Endothelial cell of umbilical vein (primary cell): ENCODE measurements around the gene ADGRD1. TPM values are rescaled to one million over a fixed set of nuclear protein-coding genes. Genes with fewer than 3 reads are reported as not detected.

Source experiments
- BruUV-seq: library from RNA; stranded (reverse); fragments of 400-500 nt; replicated peaks from 2 replicates; lab custom pipeline; 2021; lab: Mats Ljungman, UMichigan
- CTCF ChIA-PET: fragments of 300-600, 350-600 bp; sonication (Branson Sonifier 250); formaldehyde crosslinking; loops from one replicate; lab custom pipeline; 2021; ENCODE audit warnings: antibody characterized with exemption, inconsistent platforms; lab: Charles Lee
- POLR2A ChIA-PET: fragments of 300-600, 350-600 bp; sonication (Branson Sonifier 250); formaldehyde crosslinking; loops from one replicate; lab custom pipeline; 2021; ENCODE audit warnings: antibody characterized with exemption, inconsistent platforms; lab: Charles Lee
- DNase-seq: peaks from one replicate; pipeline ENCODE4 v3.0.0-alpha.2; 2011; ENCODE audit warnings: low read depth, low spot score
- FAIRE-seq: peaks from 2 replicates; lab custom pipeline; 2011; peaks lifted over from hg19 to GRCh38; lab: Jason Lieb, UNC
- H2AFZ ChIP-seq: 2 replicates; pipeline ENCODE4 v1.6.0; 2012; ENCODE audit warnings: low read depth, low read length, control low read depth, inconsistent platforms
- H3K27ac ChIP-seq: 2 replicates; pipeline ENCODE4 v1.5.1; 2011; ENCODE audit warnings: low read depth, mild to moderate bottlenecking, control low read depth, low read length, moderate library complexity; ENCODE audit not compliant: insufficient read depth
- H3K27me3 ChIP-seq, 2 experiments: 2 replicates each; pipeline versions ENCODE4 v1.6.0 to v1.6.1; 2011; ENCODE audit warnings: low read length in 2 of 2, mixed read lengths in 1 of 2; ENCODE audit not compliant: control insufficient read depth in 2 of 2, insufficient read depth in 2 of 2
- H3K36me3 ChIP-seq, 2 experiments: 2 replicates in 1 of 2; 3 replicates in 1 of 2; pipeline ENCODE4 v1.5.1; 2011; ENCODE audit warnings: low read length in 2 of 2, mild to moderate bottlenecking in 1 of 2, moderate library complexity in 1 of 2; ENCODE audit not compliant: control insufficient read depth in 2 of 2, insufficient read depth in 2 of 2; ENCODE audit errors: extremely low read depth in 1 of 2
- H3K4me1 ChIP-seq: 3 replicates; pipeline ENCODE4 v1.5.1; 2011; ENCODE audit warnings: mild to moderate bottlenecking, low read length; ENCODE audit not compliant: control insufficient read depth, insufficient read depth; ENCODE audit errors: extremely low read depth
- H3K4me2 ChIP-seq: 2 replicates; pipeline ENCODE4 v1.6.1; 2011; ENCODE audit warnings: low read length, control low read depth, mixed read lengths; ENCODE audit not compliant: insufficient read depth
- H3K4me3 ChIP-seq, 3 experiments: fragments of 200-600 bp in 1 of 3; sonication (generic), shearing (Covaris generic) in 1 of 3; replicated peaks in 1 of 3; 2 replicates each; pipeline ENCODE4 v1.5.1; 2011 to 2016; ENCODE audit warnings: control low read depth in 3 of 3, low read length in 3 of 3, mild to moderate bottlenecking in 2 of 3, inconsistent platforms in 1 of 3, low read depth in 1 of 3, moderate library complexity in 1 of 3; ENCODE audit not compliant: insufficient read depth in 1 of 3
- H3K79me2 ChIP-seq: 2 replicates; pipeline ENCODE4 v1.6.0; 2012; ENCODE audit warnings: low read length, inconsistent platforms; ENCODE audit not compliant: control insufficient read depth, insufficient read depth
- H3K9ac ChIP-seq: replicated peaks from 2 replicates; pipeline ENCODE3; 2011; ENCODE audit warnings: low read length, control low read depth; ENCODE audit not compliant: insufficient read depth; ENCODE audit errors: extremely low read depth
- H3K9me1 ChIP-seq: replicated peaks from 3 replicates; pipeline ENCODE4 v1.6.0; 2011; ENCODE audit warnings: mild to moderate bottlenecking, low read length; ENCODE audit not compliant: control insufficient read depth, insufficient read depth; ENCODE audit errors: extremely low read depth
- H3K9me3 ChIP-seq: replicated peaks from 2 replicates; pipeline ENCODE4 v1.5.1; 2012; ENCODE audit warnings: low read length, inconsistent platforms; ENCODE audit not compliant: control insufficient read depth, insufficient read depth
- H4K20me1 ChIP-seq: replicated peaks from 2 replicates; pipeline ENCODE3; 2011; ENCODE audit warnings: mild to moderate bottlenecking, low read length; ENCODE audit not compliant: control insufficient read depth, insufficient read depth; ENCODE audit errors: extremely low read depth
- EZH2 ChIP-seq: IDR thresholded peaks from 2 replicates; pipeline ENCODE4 v1.6.1; 2012; ENCODE audit warnings: borderline replicate concordance, low read depth, mild to moderate bottlenecking, moderate library complexity, low read length, inconsistent platforms; ENCODE audit not compliant: severe bottlenecking
- FOS ChIP-seq: IDR thresholded peaks from 2 replicates; pipeline ENCODE4 v1.6.1; 2011; ENCODE audit warnings: mild to moderate bottlenecking, low read length, moderate library complexity, borderline replicate concordance; ENCODE audit not compliant: insufficient read depth
- GATA2 ChIP-seq: IDR thresholded peaks from 2 replicates; pipeline ENCODE4 v1.7.0; 2011; ENCODE audit warnings: low read depth, mild to moderate bottlenecking, moderate library complexity, mixed read lengths, low read length; ENCODE audit not compliant: insufficient read length, insufficient read depth
- dilution Hi-C: fragments of 300-500 bp; cut with MboI; formaldehyde crosslinking; loops from one replicate; pipeline ENCODE4 v1.15.0; 2019; ENCODE audit warnings: low sequenced_read_pairs; ENCODE audit not compliant: extremely low pct_ligation_motif_present
- intact Hi-C: fragments of 100-400 bp; cut with micrococcal nuclease; formaldehyde crosslinking; loops from one replicate; pipeline ENCODE4 v1.10.0; 2022
- polyA plus RNA-seq, 4 experiments: library from polyadenylated mRNA; depleted of rRNA in 3 of 4; stranded (reverse) in 3 of 4; unstranded in 1 of 4; fragments of >200 nt; gene quantifications; 2 replicates each; pipeline versions ENCODE4 v1.2.1 to v1.2.3, GENCODE V29; 2011 to 2012; ENCODE audit warnings: missing spikeins in 1 of 4
- total RNA-seq: library from RNA; stranded (reverse); gene quantifications from 2 replicates; pipeline ENCODE4 v1.2.3, GENCODE V29; 2021

ADGRD1 gene
- total and polyA plus RNA-seq, 2 donors (not counting 3 experiments of a cell fraction or from before 2014, with no cell fraction given), result 0.07 TPM; not detected in 1

GRCh38 chr12:131065801-131066200, 112.1 kb downstream of the ADGRD1 start:
- H3K9ac ChIP-seq, result no peak overlapping the region
- FAIRE-seq (no peak), DNase-seq (no peak)

GRCh38 chr12:131066207-131066885, 112.6 kb downstream of the ADGRD1 start:
- H3K9me1 ChIP-seq, result no peaks in the 10 kb centered on the region
- no peaks in the 10 kb centered on the region for H3K36me3 ChIP-seq
- TF ChIP-seq FOS, result no peak
- no peak for TF ChIP-seq EZH2
- no peak overlapping the region for H3K4me3 ChIP-seq
- H3K4me2 ChIP-seq, result no peak overlapping the region
- no peaks in the 10 kb centered on the region for H3K79me2 ChIP-seq
- no peak for FAIRE-seq
- H3K27ac ChIP-seq, result no peak overlapping the region
- DNase-seq, result no peak
- no peaks in the 10 kb centered on the region for H3K27me3 ChIP-seq
- POLR2A ChIA-PET, result no interaction called here
- H3K4me1 ChIP-seq, result no peaks in the 10 kb centered on the region
- CTCF ChIA-PET, result no interaction called here
- H4K20me1 ChIP-seq, result no peaks in the 10 kb centered on the region
- no peaks in the 10 kb centered on the region for H3K9me3 ChIP-seq
- no peak overlapping the region for H2AFZ ChIP-seq
- dilution Hi-C loops (no loop called here), intact Hi-C loops (no loop called here)
- BruUV-seq, result no TSS peak
- H3K9ac ChIP-seq, result no peak overlapping the region

More at GRCh38 chr12:131065801-131066200, 112.1 kb downstream of the ADGRD1 start:
- POLR2A ChIA-PET, result no interaction called here
- CTCF ChIA-PET, result no interaction called here
- TF ChIP-seq GATA2, result no peak
- H3K27ac ChIP-seq, result no peak overlapping the region
- no peaks in the 10 kb centered on the region for H3K36me3 ChIP-seq
- intact Hi-C loops (loop anchor here (1.0 kb wide), 1 partner anchor 12 kb away; no protein-coding TSS in a partner anchor), dilution Hi-C loops (no loop called here)
- no peak overlapping the region for H2AFZ ChIP-seq
- H3K4me1 ChIP-seq, result no peaks in the 10 kb centered on the region
- H4K20me1 ChIP-seq, result no peaks in the 10 kb centered on the region
- no peak overlapping the region for H3K4me2 ChIP-seq
- H3K27me3 ChIP-seq, result no peaks in the 10 kb centered on the region
- BruUV-seq, result no TSS peak
- H3K9me3 ChIP-seq, result no peaks in the 10 kb centered on the region
- H3K4me3 ChIP-seq, result no peak overlapping the region
- H3K79me2 ChIP-seq, result no peaks in the 10 kb centered on the region
- H3K9me1 ChIP-seq, result no peaks in the 10 kb centered on the region
